Activated CD4-positive, alpha-beta T cell treated with anti-CD3 and anti-CD28 coated beads, Interleukin-2, amount 10 ng/mL, durations not matched to agents 24 days and 14 days (primary cell): ENCODE data around the gene BLOC1S2. TPM values are rescaled to one million over a fixed set of nuclear protein-coding genes. Genes with fewer than 3 reads are reported as not detected.
"Not testable (repeated sequence)": the region's sequence is repeated elsewhere in the genome, so short reads cannot be mapped to it uniquely, and the experiment has no call there.

ENCODE experiments used
- DNase-seq: peaks from one replicate; pipeline ENCODE4 v3.0.0; 2022
- H3K27ac Mint-ChIP-seq: one replicate; pipeline ENCODE4 v1.8.0; 2022; ENCODE audit warnings: mild to moderate bottlenecking, mixed read lengths
- H3K27me3 Mint-ChIP-seq: one replicate; pipeline ENCODE4 v1.8.0; 2022; ENCODE audit warnings: mixed read lengths
- H3K36me3 Mint-ChIP-seq: one replicate; pipeline ENCODE4 v1.8.0; 2022; ENCODE audit warnings: low read depth, mild to moderate bottlenecking, mixed read lengths
- H3K4me1 Mint-ChIP-seq: one replicate; pipeline ENCODE4 v1.8.0; 2021; ENCODE audit warnings: mixed read lengths
- H3K4me3 Mint-ChIP-seq: one replicate; pipeline ENCODE4 v1.8.0; 2022; ENCODE audit warnings: mild to moderate bottlenecking, moderate library complexity, mixed read lengths
- H3K9me3 Mint-ChIP-seq: one replicate; pipeline ENCODE4 v1.8.0; 2021; ENCODE audit warnings: mixed read lengths
- intact Hi-C: fragments of 100-400 bp; cut with micrococcal nuclease; formaldehyde crosslinking; loops from one replicate; pipeline ENCODE4 v1.15.1; 2023
- total RNA-seq: library from RNA; stranded (reverse); gene quantifications from 2 replicates; pipeline ENCODE4 v1.2.3, GENCODE V29; 2022

The BLOC1S2 gene
- total RNA-seq, 1 donor from 2014 or later: 62.0 TPM

GRCh38 chr10:100307684-100308083 is 21.2 kb upstream of the BLOC1S2 start:
- DNase-seq: no peak
- Mint-ChIP-seq H3K36me3 (no peaks in the 10 kb centered on the region), H3K4me3 (no peak overlapping the region), H3K27me3 (peaks cover 63% of the 10 kb centered on the region), H3K27ac (no peak overlapping the region), H3K4me1 (no peaks in the 10 kb centered on the region), H3K9me3 (no peaks in the 10 kb centered on the region)
- intact Hi-C loops: no loop called here

GRCh38 chr10:100306861-100307260 is 20.4 kb upstream of the BLOC1S2 start:
- Mint-ChIP-seq H3K4me1 (no peaks in the 10 kb centered on the region), H3K27me3 (peaks cover 61% of the 10 kb centered on the region), H3K9me3 (no peaks in the 10 kb centered on the region), H3K27ac (no peak overlapping the region), H3K4me3 (no peak overlapping the region), H3K36me3 (no peaks in the 10 kb centered on the region)
- DNase-seq: no peak
- intact Hi-C loops: no loop called here

- no peaks in the 10 kb centered on the region for H3K4me1 Mint-ChIP-seq
These were observed 17.9 kb upstream of the BLOC1S2 start for GRCh38 chr10:100304414-100304813.

GRCh38 chr10:100303724-100304319 is 17.3 kb upstream of the BLOC1S2 start:
- Mint-ChIP-seq H3K4me3 (no peak overlapping the region), H3K36me3 (no peaks in the 10 kb centered on the region), H3K27me3 (peaks cover 56% of the 10 kb centered on the region), H3K4me1 (no peaks in the 10 kb centered on the region), H3K27ac (no peak overlapping the region), H3K9me3 (no peaks in the 10 kb centered on the region)
- no peak for DNase-seq
- intact Hi-C loops: no loop called here

More at GRCh38 chr10:100304414-100304813, 17.9 kb upstream of the BLOC1S2 start:
- H3K36me3 Mint-ChIP-seq: no peaks in the 10 kb centered on the region
- peaks cover 59% of the 10 kb centered on the region for H3K27me3 Mint-ChIP-seq
- H3K27ac Mint-ChIP-seq: no peak overlapping the region
- H3K4me3 Mint-ChIP-seq: no peak overlapping the region
- no peaks in the 10 kb centered on the region for H3K9me3 Mint-ChIP-seq
- intact Hi-C loops: no loop called here
- no peak for DNase-seq

GRCh38 chr10:100301123-100301522 is 14.6 kb upstream of the BLOC1S2 start:
- H3K9me3 Mint-ChIP-seq, intact Hi-C loops, H3K27ac Mint-ChIP-seq, H3K4me3 Mint-ChIP-seq, H3K36me3 Mint-ChIP-seq, H3K4me1 Mint-ChIP-seq, DNase-seq: not testable (repeated sequence)
- peaks cover 45% of the 10 kb centered on the region for H3K27me3 Mint-ChIP-seq

GRCh38 chr10:100297242-100297641 is 10.8 kb upstream of the BLOC1S2 start:
- Mint-ChIP-seq H3K36me3 (no peaks in the 10 kb centered on the region), H3K27me3 (peaks cover 36% of the 10 kb centered on the region), H3K4me1 (no peaks in the 10 kb centered on the region), H3K9me3 (no peaks in the 10 kb centered on the region), H3K27ac (no peak overlapping the region), H3K4me3 (no peak overlapping the region)
- DNase-seq: no peak
- intact Hi-C loops: no loop called here

- peaks cover 29% of the 10 kb centered on the region for H3K27me3 Mint-ChIP-seq
- no peak overlapping the region for H3K27ac Mint-ChIP-seq
- no peak for DNase-seq
- intact Hi-C loops: no loop called here
- H3K4me1 Mint-ChIP-seq: no peaks in the 10 kb centered on the region
- H3K4me3 Mint-ChIP-seq: no peak overlapping the region
- H3K9me3 Mint-ChIP-seq: no peaks in the 10 kb centered on the region
- no peaks in the 10 kb centered on the region for H3K36me3 Mint-ChIP-seq
These were observed 6.6 kb upstream of the BLOC1S2 start for GRCh38 chr10:100293066-100293465.

- intact Hi-C loops, H3K4me1 Mint-ChIP-seq, H3K9me3 Mint-ChIP-seq, DNase-seq, H3K36me3 Mint-ChIP-seq, H3K27ac Mint-ChIP-seq, H3K4me3 Mint-ChIP-seq: not testable (repeated sequence)
- H3K27me3 Mint-ChIP-seq: peaks cover 27% of the 10 kb centered on the region
These were observed 5.8 kb upstream of the BLOC1S2 start for GRCh38 chr10:100292300-100292699.

- Mint-ChIP-seq H3K36me3 (peaks cover 2% of the 10 kb centered on the region), H3K4me3 (no peak overlapping the region), H3K27ac (no peak overlapping the region), H3K27me3 (peaks cover 21% of the 10 kb centered on the region), H3K9me3 (no peaks in the 10 kb centered on the region), H3K4me1 (peaks cover 6% of the 10 kb centered on the region)
- intact Hi-C loops: no loop called here
- no peak for DNase-seq
These were observed 4.9 kb upstream of the BLOC1S2 start for GRCh38 chr10:100291356-100291755.

GRCh38 chr10:100289641-100290040 is 3.2 kb upstream of the BLOC1S2 start:
- Mint-ChIP-seq H3K36me3 (peaks cover 16% of the 10 kb centered on the region), H3K27ac (no peak overlapping the region), H3K4me1 (peaks cover 15% of the 10 kb centered on the region), H3K9me3 (no peaks in the 10 kb centered on the region), H3K4me3 (no peak overlapping the region), H3K27me3 (peaks cover 12% of the 10 kb centered on the region)
- intact Hi-C loops: loop anchor here (5.0 kb wide), 1 partner anchor 218 kb away; no protein-coding TSS in a partner anchor
- no peak for DNase-seq

- intact Hi-C loops: loop anchor here (5.0 kb wide), 1 partner anchor 219 kb away; no protein-coding TSS in a partner anchor
- H3K27me3 Mint-ChIP-seq: peaks cover 6% of the 10 kb centered on the region
- no peaks in the 10 kb centered on the region for H3K9me3 Mint-ChIP-seq
- H3K4me1 Mint-ChIP-seq: peaks cover 18% of the 10 kb centered on the region
- no peak overlapping the region for H3K27ac Mint-ChIP-seq
- no peak overlapping the region for H3K4me3 Mint-ChIP-seq
- H3K36me3 Mint-ChIP-seq: peaks cover 19% of the 10 kb centered on the region
- DNase-seq: no peak
These were observed 1.7 kb upstream of the BLOC1S2 start for GRCh38 chr10:100288196-100288595.

GRCh38 chr10:100287756-100288155 is 1.3 kb upstream of the BLOC1S2 start:
- Mint-ChIP-seq H3K9me3 (no peaks in the 10 kb centered on the region), H3K4me3 (peak overlapping the region; percentile 37), H3K27me3 (peaks cover 6% of the 10 kb centered on the region), H3K4me1 (peaks cover 18% of the 10 kb centered on the region), H3K27ac (no peak overlapping the region), H3K36me3 (peaks cover 19% of the 10 kb centered on the region)
- DNase-seq: no peak
- intact Hi-C loops: loop anchor here (2.0 to 5.0 kb wide), 3 partner anchors 21 to 241 kb away; partner anchors contain the start of genes CWF19L1 and NDUFB8

- H3K27ac Mint-ChIP-seq: peak overlapping the region; percentile 98
- not testable (repeated sequence) for H3K27me3 Mint-ChIP-seq, DNase-seq, H3K9me3 Mint-ChIP-seq
- H3K36me3 Mint-ChIP-seq: peaks cover 28% of the 10 kb centered on the region
- intact Hi-C loops: loop anchor here (5.0 kb wide), 1 partner anchor 222 kb away; no protein-coding TSS in a partner anchor
- H3K4me3 Mint-ChIP-seq: peak overlapping the region; percentile 97
- peaks cover 20% of the 10 kb centered on the region for H3K4me1 Mint-ChIP-seq
These were observed 1.2 kb downstream of the BLOC1S2 start for GRCh38 chr10:100285326-100285725.

GRCh38 chr10:100282907-100283306 is 3.6 kb downstream of the BLOC1S2 start:
- intact Hi-C loops: no loop called here
- H3K4me1 Mint-ChIP-seq: peaks cover 22% of the 10 kb centered on the region
- H3K4me3 Mint-ChIP-seq: no peak overlapping the region
- no peak for DNase-seq
- H3K27ac Mint-ChIP-seq: no peak overlapping the region
- no peaks in the 10 kb centered on the region for H3K9me3 Mint-ChIP-seq
- peaks cover 41% of the 10 kb centered on the region for H3K36me3 Mint-ChIP-seq
- H3K27me3 Mint-ChIP-seq: no peaks in the 10 kb centered on the region

- peaks cover 54% of the 10 kb centered on the region for H3K36me3 Mint-ChIP-seq
- H3K4me3 Mint-ChIP-seq, DNase-seq, H3K27ac Mint-ChIP-seq, H3K27me3 Mint-ChIP-seq, intact Hi-C loops, H3K9me3 Mint-ChIP-seq, H3K4me1 Mint-ChIP-seq: not testable (repeated sequence)
These were observed 9.5 kb downstream of the BLOC1S2 start for GRCh38 chr10:100276971-100277370.
